HCT116 (cell line): ENCODE data around the gene TTL. TPM values are rescaled to one million over a fixed set of nuclear protein-coding genes. Genes with fewer than 3 reads are reported as not detected.

Source experiments
- ATAC-seq: fragments of 200-7000 bp; cut with Tn5 transposase; 2 replicates; pipeline ENCODE4 v1.9.1; 2020; ENCODE audit warnings: mild to moderate bottlenecking, moderate library complexity
- BruUV-seq: library from RNA; stranded (reverse); fragments of 400-500 nt; replicated peaks from 2 replicates; lab custom pipeline; 2021; lab: Mats Ljungman, UMichigan
- CTCF ChIA-PET: fragments of 300-600 bp; sonication (Branson Sonifier 250); formaldehyde crosslinking; loops from one replicate; lab custom pipeline; 2021; ENCODE audit warnings: antibody characterized with exemption; lab: Charles Lee
- POLR2A ChIA-PET: fragments of 300-600, 350-600 bp; sonication (Branson Sonifier 250); formaldehyde crosslinking; loops from one replicate; lab custom pipeline; 2021; ENCODE audit warnings: antibody characterized with exemption; lab: Charles Lee
- RAD21 ChIA-PET, 2 experiments: fragments of 300-600 bp; sonication (Branson Sonifier 250); formaldehyde crosslinking; loops; one replicate each; lab custom pipeline; 2023; ENCODE audit warnings: low total read pairs in 2 of 2; ENCODE audit not compliant: uncharacterized antibody in 2 of 2, unreplicated experiment in 2 of 2, low non-redundant PET in 1 of 2; lab: Charles Lee
- DNase-seq: peaks from one replicate; pipeline ENCODE4 v3.0.0-alpha.2; 2010; ENCODE audit warnings: low read depth, low spot score
- H2AFZ ChIP-seq: fragments of 200-600 bp; shearing (Covaris generic), sonication (generic); 2 replicates; pipeline ENCODE4 v1.6.1; 2017; ENCODE audit warnings: low read depth, mixed run types, mixed read lengths, antibody characterized with exemption, low read length; ENCODE audit not compliant: poor library complexity, severe bottlenecking
- H3K27ac ChIP-seq: 2 replicates; pipeline ENCODE4 v1.5.1; 2012; ENCODE audit warnings: low read depth, low read length
- H3K27me3 ChIP-seq: fragments of 200-600 bp; sonication (generic); 2 replicates; pipeline ENCODE4 v1.6.1; 2016; ENCODE audit warnings: mixed run types, low read length, mixed read lengths; ENCODE audit not compliant: insufficient read depth
- H3K36me3 ChIP-seq, 2 experiments: fragments of 200-500 bp in 1 of 2; fragments of 200-600 bp in 1 of 2; sonication (Bioruptor generic) in 1 of 2; sonication (generic) in 1 of 2; 2 replicates each; pipeline versions ENCODE4 v1.5.1 to v1.6.1; 2014 to 2016; ENCODE audit warnings: low read length in 2 of 2, inconsistent platforms in 1 of 2, mixed read lengths in 1 of 2, mixed run types in 1 of 2; ENCODE audit not compliant: insufficient read depth in 2 of 2, control insufficient read depth in 1 of 2
- H3K4me1 ChIP-seq, 2 experiments: fragments of 200-600 bp in 1 of 2; sonication (generic) in 1 of 2; 2 replicates each; pipeline versions ENCODE4 v1.5.1 to v1.6.1; 2012 to 2017; ENCODE audit warnings: low read length in 2 of 2, inconsistent platforms in 1 of 2, mild to moderate bottlenecking in 1 of 2, mixed read lengths in 1 of 2, mixed run types in 1 of 2, moderate library complexity in 1 of 2; ENCODE audit not compliant: insufficient read depth in 2 of 2, control insufficient read depth in 1 of 2
- H3K4me2 ChIP-seq: fragments of 200-600 bp; sonication (generic); 2 replicates; pipeline ENCODE4 v1.6.1; 2017; ENCODE audit warnings: mixed run types, low read length, mixed read lengths
- H3K4me3 ChIP-seq, 2 experiments: fragments of 200-600 bp in 1 of 2; sonication (generic) in 1 of 2; replicated peaks in 1 of 2; 2 replicates each; pipeline ENCODE4 v1.5.1; 2011 to 2016; ENCODE audit warnings: low read length in 2 of 2, control low read depth in 1 of 2, low read depth in 1 of 2, mild to moderate bottlenecking in 1 of 2, mixed read lengths in 1 of 2, mixed run types in 1 of 2
- H3K79me2 ChIP-seq: fragments of 200-600 bp; sonication (generic); 2 replicates; pipeline ENCODE4 v1.6.1; 2017; ENCODE audit warnings: mild to moderate bottlenecking, mixed run types, low read length, moderate library complexity, mixed read lengths; ENCODE audit not compliant: insufficient read depth
- H3K9ac ChIP-seq: fragments of 200-600 bp; sonication (generic); 2 replicates; pipeline ENCODE4 v1.6.1; 2016; ENCODE audit warnings: low read length, mixed read lengths
- H3K9me2 ChIP-seq: fragments of 200-600 bp; sonication (generic), shearing (Covaris generic); 2 replicates; pipeline ENCODE4 v1.6.1; 2017; ENCODE audit warnings: mixed run types, mild to moderate bottlenecking, moderate library complexity; ENCODE audit not compliant: insufficient read depth
- H3K9me3 ChIP-seq, 2 experiments: fragments of 200-500 bp in 1 of 2; fragments of 200-600 bp in 1 of 2; sonication (Bioruptor generic) in 1 of 2; sonication (generic) in 1 of 2; 2 replicates each; pipeline ENCODE4 v1.6.1; 2014 to 2017; ENCODE audit warnings: low read length in 2 of 2, mixed read lengths in 2 of 2, inconsistent platforms in 1 of 2, low read depth in 1 of 2, mild to moderate bottlenecking in 1 of 2, mixed run types in 1 of 2, moderate library complexity in 1 of 2; ENCODE audit not compliant: control insufficient read depth in 1 of 2, insufficient read depth in 1 of 2
- H4K20me1 ChIP-seq: fragments of 200-600 bp; sonication (generic), shearing (Covaris generic); 2 replicates; pipeline ENCODE4 v1.6.1; 2017; ENCODE audit warnings: mixed run types, mild to moderate bottlenecking, moderate library complexity; ENCODE audit not compliant: insufficient read depth
- EGR1 ChIP-seq: IDR thresholded peaks from 2 replicates; pipeline ENCODE4 v1.6.1; 2012; ENCODE audit warnings: low read depth
- ELF1 ChIP-seq: IDR thresholded peaks from 2 replicates; pipeline ENCODE4 v1.6.1; 2012; ENCODE audit warnings: low read depth, borderline replicate concordance
- EZH2 ChIP-seq: fragments of 200-600 bp; sonication (generic); IDR thresholded peaks from 2 replicates; pipeline ENCODE4 v1.6.1; 2017; ENCODE audit warnings: antibody characterized with exemption, mixed run types
- FOSL1 ChIP-seq: IDR thresholded peaks from 2 replicates; pipeline ENCODE4 v1.6.1; 2012; ENCODE audit warnings: low read depth
- JUND ChIP-seq: IDR thresholded peaks from 2 replicates; pipeline ENCODE4 v1.6.1; 2012
- RAD21 ChIP-seq: IDR thresholded peaks from 2 replicates; pipeline ENCODE4 v1.6.1; 2012; ENCODE audit warnings: low read depth, mild to moderate bottlenecking
- REST ChIP-seq: IDR thresholded peaks from 2 replicates; pipeline ENCODE4 v1.6.1; 2012; ENCODE audit warnings: low read depth
- ZBTB33 ChIP-seq: IDR thresholded peaks from 2 replicates; pipeline ENCODE4 v1.6.1; 2011; ENCODE audit warnings: mild to moderate bottlenecking, low read length, moderate library complexity; ENCODE audit not compliant: insufficient replicate concordance; ENCODE audit errors: extremely low read depth
- ZFX ChIP-seq: fragments of 450-650 bp; IDR thresholded peaks from 2 replicates; pipeline ENCODE4 v1.6.1; 2017
- ZNF274 ChIP-seq: fragments of 200-500 bp; sonication (Bioruptor generic); IDR thresholded peaks from 2 replicates; pipeline ENCODE4 v1.6.1; 2014; ENCODE audit warnings: mild to moderate bottlenecking, low read depth, low read length, inconsistent platforms
- intact Hi-C: fragments of 100-400 bp; cut with micrococcal nuclease; formaldehyde crosslinking; loops from 2 replicates; pipeline ENCODE4 v1.10.0; 2022
- total RNA-seq: library from RNA; stranded (reverse); gene quantifications from one replicate; pipeline ENCODE4 v1.2.1, GENCODE V29; 2021; ENCODE audit not compliant: unreplicated experiment
- TF ChIP-seq, protein P1 (sequence below): IDR thresholded peaks from 2 replicates; pipeline ENCODE4 v1.6.1; 2012
- TF ChIP-seq, protein P2 (sequence below): IDR thresholded peaks from 2 replicates; pipeline ENCODE4 v1.6.1; 2012

TTL gene
- total RNA-seq, 1 experiment from 2014 or later = 58.7 TPM

GRCh38 chr2:112516801-112517200, 34.8 kb downstream of the TTL start:
- Histone ChIP-seq H3K4me1 (no peaks in the 10 kb centered on the region), H3K9me3 (peaks cover 0 to 5% of the 10 kb centered on the region in 2 experiments; a peak in 2 of 4 replicates), H3K27ac (no peak overlapping the region), H3K4me3 (no peak overlapping the region), H2AFZ (no peak overlapping the region), H3K79me2 (peaks cover 8% of the 10 kb centered on the region; the same call in 1 of the 2 replicates), H3K27me3 (no peaks in the 10 kb centered on the region), H3K9me2 (no peaks in the 10 kb centered on the region), H3K9ac (no peak overlapping the region), H4K20me1 (no peaks in the 10 kb centered on the region)
- ChIA-PET POLR2A (no interaction called here), CTCF (no interaction called here), RAD21 (no interaction called here)
- no peak for DNase-seq
- intact Hi-C loops = no loop called here
- no peak for ATAC-seq
- BruUV-seq = no TSS peak
- TF ChIP-seq ZNF274 = no peak
- no peak for TF ChIP-seq JUND
- TF ChIP-seq REST = no peak
- no peak for TF ChIP-seq FOSL1
- no peak for TF ChIP-seq ELF1
- TF ChIP-seq RAD21 = no peak
- no peak for TF ChIP-seq EZH2
- TF ChIP-seq ZBTB33 = no peak
- no peak for TF ChIP-seq EGR1
- TF ChIP-seq, protein P1, sequence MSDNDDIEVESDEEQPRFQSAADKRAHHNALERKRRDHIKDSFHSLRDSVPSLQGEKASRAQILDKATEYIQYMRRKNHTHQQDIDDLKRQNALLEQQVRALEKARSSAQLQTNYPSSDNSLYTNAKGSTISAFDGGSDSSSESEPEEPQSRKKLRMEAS = no peak
- TF ChIP-seq, protein P2, sequence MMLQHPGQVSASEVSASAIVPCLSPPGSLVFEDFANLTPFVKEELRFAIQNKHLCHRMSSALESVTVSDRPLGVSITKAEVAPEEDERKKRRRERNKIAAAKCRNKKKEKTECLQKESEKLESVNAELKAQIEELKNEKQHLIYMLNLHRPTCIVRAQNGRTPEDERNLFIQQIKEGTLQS = no peak
- no peak for TF ChIP-seq ZFX
- TF ChIP-seq, all 23 proteins: peak for 0
- H3K36me3 ChIP-seq = peaks cover 15 to 25% of the 10 kb centered on the region in 2 experiments; a peak in 3 of 4 replicates
- H3K4me2 ChIP-seq = no peak overlapping the region
